ENCODE results near the gene SCD5.
"Not testable (repeated sequence)": the region's sequence is repeated elsewhere in the genome, so short reads cannot be mapped to it uniquely, and the experiment has no call there.

DNA sequence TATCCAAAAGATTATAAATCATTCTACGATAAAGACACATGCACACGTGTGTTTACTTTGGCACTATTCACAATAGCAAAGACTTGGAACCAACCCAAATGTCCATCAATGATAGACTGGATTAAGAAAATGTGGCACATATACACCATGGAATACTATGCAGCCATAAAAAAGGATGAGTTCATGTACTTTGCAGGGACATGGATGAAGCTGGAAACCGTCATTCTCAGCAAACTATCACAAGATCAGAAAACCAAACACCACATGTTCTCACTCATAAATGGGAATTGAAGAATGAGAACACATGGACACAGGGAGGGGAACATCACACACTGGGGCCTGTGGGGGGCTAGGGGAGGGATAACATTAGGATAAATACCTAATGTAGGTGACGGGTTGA lies 34.5 kb upstream of the SCD5 start:
- TF ChIP-seq POLR2AphosphoS5 (IDR thresholded peaks at IDR 0.05; ENCODE audit: low read depth, low read length); GABPA (IDR thresholded peaks at IDR 0.05; ENCODE audit: borderline replicate concordance, insufficient read depth, low read length); CTCF (IDR thresholded peaks at IDR 0.05; ENCODE audit: control extremely low read depth in 1 of 3, insufficient read depth in 1 of 3, low read depth in 1 of 3, low read length in 3 of 3); KDM5A (IDR thresholded peaks at IDR 0.05; ENCODE audit: low read length): not testable (repeated sequence)
- TF ChIP-seq, protein P1, sequence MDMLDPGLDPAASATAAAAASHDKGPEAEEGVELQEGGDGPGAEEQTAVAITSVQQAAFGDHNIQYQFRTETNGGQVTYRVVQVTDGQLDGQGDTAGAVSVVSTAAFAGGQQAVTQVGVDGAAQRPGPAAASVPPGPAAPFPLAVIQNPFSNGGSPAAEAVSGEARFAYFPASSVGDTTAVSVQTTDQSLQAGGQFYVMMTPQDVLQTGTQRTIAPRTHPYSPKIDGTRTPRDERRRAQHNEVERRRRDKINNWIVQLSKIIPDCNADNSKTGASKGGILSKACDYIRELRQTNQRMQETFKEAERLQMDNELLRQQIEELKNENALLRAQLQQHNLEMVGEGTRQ (IDR thresholded peaks at IDR 0.05; ENCODE audit: low read length) = not testable (repeated sequence)
